Stimulated activated CD8-positive, alpha-beta memory T cell treated with anti-CD3 and anti-CD28 coated beads, Interleukin-4, amount 100 ng/mL, for 48 hours (primary cell): ENCODE results near the gene ALDH2.
"Not testable (repeated sequence)": the region's sequence is repeated elsewhere in the genome, so short reads cannot be mapped to it uniquely, and the experiment has no call there.

ENCODE experiments used
- DNase-seq: peaks from one replicate; pipeline ENCODE4 v3.0.0-alpha.2; 2020

Gene ALDH2

GRCh38 chr12:111828338-111828979, 61.7 kb downstream of the ALDH2 start:
- DNase-seq, result no peak

- DNase-seq, result not testable (repeated sequence)
Observed at GRCh38 chr12:111829635-111830034, 62.9 kb downstream of the ALDH2 start.

- not testable (repeated sequence) for DNase-seq
Observed at GRCh38 chr12:111834740-111835386, 68.1 kb downstream of the ALDH2 start.

- DNase-seq, result not testable (repeated sequence)
Observed at GRCh38 chr12:111835531-111836181, 68.9 kb downstream of the ALDH2 start.

GRCh38 chr12:111838353-111838752, 71.6 kb downstream of the ALDH2 start:
- DNase-seq, result no peak

GRCh38 chr12:111840807-111841206, 74.1 kb downstream of the ALDH2 start:
- DNase-seq, result no peak

GRCh38 chr12:111841236-111841749, 74.6 kb downstream of the ALDH2 start:
- DNase-seq, result no peak

GRCh38 chr12:111841750-111842555, 75.2 kb downstream of the ALDH2 start, which contains the start of gene MAPKAPK5:
Gene MAPKAPK5, plus strand, starts transcription at chr12:111842228. Its CDS starts 506 bp downstream, at chr12:111842734.
- peak; percentile 99 for DNase-seq

- peak; percentile 56 for DNase-seq
Observed at GRCh38 chr12:111842556-111843396, 76.0 kb downstream of the ALDH2 start.

GRCh38 chr12:111846016-111846415, 79.3 kb downstream of the ALDH2 start:
- DNase-seq, result no peak

- no peak for DNase-seq
Observed at GRCh38 chr12:111850526-111850925, 83.8 kb downstream of the ALDH2 start.

GRCh38 chr12:111858186-111858585, 91.5 kb downstream of the ALDH2 start:
- no peak for DNase-seq

GRCh38 chr12:111858778-111859177, 92.0 kb downstream of the ALDH2 start:
- DNase-seq, result no peak

GRCh38 chr12:111864913-111865312, 98.2 kb downstream of the ALDH2 start:
- no peak for DNase-seq
